HCT116 (cell line): ENCODE measurements around the gene SART3. TPM values are rescaled to one million over a fixed set of nuclear protein-coding genes. Genes with fewer than 3 reads are reported as not detected.

ENCODE experiments used
- ATAC-seq: fragments of 200-7000 bp; cut with Tn5 transposase; 2 replicates; pipeline ENCODE4 v1.9.1; 2020; ENCODE audit warnings: mild to moderate bottlenecking, moderate library complexity
- BruUV-seq: library from RNA; stranded (reverse); fragments of 400-500 nt; replicated peaks from 2 replicates; lab custom pipeline; 2021; lab: Mats Ljungman, UMichigan
- CTCF ChIA-PET: fragments of 300-600 bp; sonication (Branson Sonifier 250); formaldehyde crosslinking; loops from one replicate; lab custom pipeline; 2021; ENCODE audit warnings: antibody characterized with exemption; lab: Charles Lee
- POLR2A ChIA-PET: fragments of 300-600, 350-600 bp; sonication (Branson Sonifier 250); formaldehyde crosslinking; loops from one replicate; lab custom pipeline; 2021; ENCODE audit warnings: antibody characterized with exemption; lab: Charles Lee
- RAD21 ChIA-PET, 2 experiments: fragments of 300-600 bp; sonication (Branson Sonifier 250); formaldehyde crosslinking; loops; one replicate each; lab custom pipeline; 2023; ENCODE audit warnings: low total read pairs in 2 of 2; ENCODE audit not compliant: uncharacterized antibody in 2 of 2, unreplicated experiment in 2 of 2, low non-redundant PET in 1 of 2; lab: Charles Lee
- DNase-seq: peaks from one replicate; pipeline ENCODE4 v3.0.0-alpha.2; 2010; ENCODE audit warnings: low read depth, low spot score
- H2AFZ ChIP-seq: fragments of 200-600 bp; shearing (Covaris generic), sonication (generic); 2 replicates; pipeline ENCODE4 v1.6.1; 2017; ENCODE audit warnings: low read depth, mixed run types, mixed read lengths, antibody characterized with exemption, low read length; ENCODE audit not compliant: poor library complexity, severe bottlenecking
- H3K27ac ChIP-seq: 2 replicates; pipeline ENCODE4 v1.5.1; 2012; ENCODE audit warnings: low read depth, low read length
- H3K27me3 ChIP-seq: fragments of 200-600 bp; sonication (generic); 2 replicates; pipeline ENCODE4 v1.6.1; 2016; ENCODE audit warnings: mixed run types, low read length, mixed read lengths; ENCODE audit not compliant: insufficient read depth
- H3K36me3 ChIP-seq, 2 experiments: fragments of 200-500 bp in 1 of 2; fragments of 200-600 bp in 1 of 2; sonication (Bioruptor generic) in 1 of 2; sonication (generic) in 1 of 2; 2 replicates each; pipeline versions ENCODE4 v1.5.1 to v1.6.1; 2014 to 2016; ENCODE audit warnings: low read length in 2 of 2, inconsistent platforms in 1 of 2, mixed read lengths in 1 of 2, mixed run types in 1 of 2; ENCODE audit not compliant: insufficient read depth in 2 of 2, control insufficient read depth in 1 of 2
- H3K4me1 ChIP-seq, 2 experiments: fragments of 200-600 bp in 1 of 2; sonication (generic) in 1 of 2; 2 replicates each; pipeline versions ENCODE4 v1.5.1 to v1.6.1; 2012 to 2017; ENCODE audit warnings: low read length in 2 of 2, inconsistent platforms in 1 of 2, mild to moderate bottlenecking in 1 of 2, mixed read lengths in 1 of 2, mixed run types in 1 of 2, moderate library complexity in 1 of 2; ENCODE audit not compliant: insufficient read depth in 2 of 2, control insufficient read depth in 1 of 2
- H3K4me2 ChIP-seq: fragments of 200-600 bp; sonication (generic); 2 replicates; pipeline ENCODE4 v1.6.1; 2017; ENCODE audit warnings: mixed run types, low read length, mixed read lengths
- H3K4me3 ChIP-seq, 2 experiments: fragments of 200-600 bp in 1 of 2; sonication (generic) in 1 of 2; replicated peaks in 1 of 2; 2 replicates each; pipeline ENCODE4 v1.5.1; 2011 to 2016; ENCODE audit warnings: low read length in 2 of 2, control low read depth in 1 of 2, low read depth in 1 of 2, mild to moderate bottlenecking in 1 of 2, mixed read lengths in 1 of 2, mixed run types in 1 of 2
- H3K79me2 ChIP-seq: fragments of 200-600 bp; sonication (generic); 2 replicates; pipeline ENCODE4 v1.6.1; 2017; ENCODE audit warnings: mild to moderate bottlenecking, mixed run types, low read length, moderate library complexity, mixed read lengths; ENCODE audit not compliant: insufficient read depth
- H3K9ac ChIP-seq: fragments of 200-600 bp; sonication (generic); 2 replicates; pipeline ENCODE4 v1.6.1; 2016; ENCODE audit warnings: low read length, mixed read lengths
- H3K9me2 ChIP-seq: fragments of 200-600 bp; sonication (generic), shearing (Covaris generic); 2 replicates; pipeline ENCODE4 v1.6.1; 2017; ENCODE audit warnings: mixed run types, mild to moderate bottlenecking, moderate library complexity; ENCODE audit not compliant: insufficient read depth
- H3K9me3 ChIP-seq, 2 experiments: fragments of 200-500 bp in 1 of 2; fragments of 200-600 bp in 1 of 2; sonication (Bioruptor generic) in 1 of 2; sonication (generic) in 1 of 2; 2 replicates each; pipeline ENCODE4 v1.6.1; 2014 to 2017; ENCODE audit warnings: low read length in 2 of 2, mixed read lengths in 2 of 2, inconsistent platforms in 1 of 2, low read depth in 1 of 2, mild to moderate bottlenecking in 1 of 2, mixed run types in 1 of 2, moderate library complexity in 1 of 2; ENCODE audit not compliant: control insufficient read depth in 1 of 2, insufficient read depth in 1 of 2
- H4K20me1 ChIP-seq: fragments of 200-600 bp; sonication (generic), shearing (Covaris generic); 2 replicates; pipeline ENCODE4 v1.6.1; 2017; ENCODE audit warnings: mixed run types, mild to moderate bottlenecking, moderate library complexity; ENCODE audit not compliant: insufficient read depth
- EGR1 ChIP-seq: IDR thresholded peaks from 2 replicates; pipeline ENCODE4 v1.6.1; 2012; ENCODE audit warnings: low read depth
- ELF1 ChIP-seq: IDR thresholded peaks from 2 replicates; pipeline ENCODE4 v1.6.1; 2012; ENCODE audit warnings: low read depth, borderline replicate concordance
- EZH2 ChIP-seq: fragments of 200-600 bp; sonication (generic); IDR thresholded peaks from 2 replicates; pipeline ENCODE4 v1.6.1; 2017; ENCODE audit warnings: antibody characterized with exemption, mixed run types
- FOSL1 ChIP-seq: IDR thresholded peaks from 2 replicates; pipeline ENCODE4 v1.6.1; 2012; ENCODE audit warnings: low read depth
- JUND ChIP-seq: IDR thresholded peaks from 2 replicates; pipeline ENCODE4 v1.6.1; 2012
- POLR2A ChIP-seq: IDR thresholded peaks from 2 replicates; pipeline ENCODE4 v1.7.0; 2011; ENCODE audit warnings: borderline replicate concordance; ENCODE audit not compliant: insufficient read depth, insufficient read length; ENCODE audit errors: extremely low read depth
- POLR2AphosphoS5 ChIP-seq: IDR thresholded peaks from 2 replicates; pipeline ENCODE4 v1.6.1; 2011; ENCODE audit warnings: mild to moderate bottlenecking, low read depth, low read length, moderate library complexity
- RAD21 ChIP-seq: IDR thresholded peaks from 2 replicates; pipeline ENCODE4 v1.6.1; 2012; ENCODE audit warnings: low read depth, mild to moderate bottlenecking
- SIN3A ChIP-seq: IDR thresholded peaks from 2 replicates; pipeline ENCODE4 v1.6.1; 2012; ENCODE audit warnings: low read depth
- SP1 ChIP-seq: IDR thresholded peaks from 2 replicates; pipeline ENCODE4 v1.6.1; 2012; ENCODE audit warnings: low read depth
- TCF7L2 ChIP-seq: IDR thresholded peaks from 2 replicates; pipeline ENCODE4 v1.7.0; 2011; ENCODE audit warnings: borderline replicate concordance, inconsistent platforms; ENCODE audit not compliant: insufficient read depth, insufficient read length; ENCODE audit errors: extremely low read depth
- ZFX ChIP-seq: fragments of 450-650 bp; IDR thresholded peaks from 2 replicates; pipeline ENCODE4 v1.6.1; 2017
- intact Hi-C: fragments of 100-400 bp; cut with micrococcal nuclease; formaldehyde crosslinking; loops from 2 replicates; pipeline ENCODE4 v1.10.0; 2022
- total RNA-seq: library from RNA; stranded (reverse); gene quantifications from one replicate; pipeline ENCODE4 v1.2.1, GENCODE V29; 2021; ENCODE audit not compliant: unreplicated experiment
- TF ChIP-seq, protein P1 (sequence below): IDR thresholded peaks from 2 replicates; pipeline ENCODE4 v1.6.1; 2012; ENCODE audit warnings: low read depth
- TF ChIP-seq, protein P2 (sequence below): IDR thresholded peaks from 2 replicates; pipeline ENCODE4 v1.6.1; 2012

SART3 gene
- total RNA-seq, 1 experiment from 2014 or later: 76.1 TPM

- ChIA-PET RAD21 (interaction anchor here in 1 of 2 experiments (0.6 kb wide), 1 partner anchor 304 kb away, joined by 3 read pairs; no protein-coding TSS in a partner anchor), POLR2A (no interaction called here), CTCF (interaction anchor here (1.2 to 2.1 kb wide), 2 partner anchors 446 to 448 kb away, joined by 3 to 7 read pairs; no protein-coding TSS in a partner anchor)
- no peak for DNase-seq
- Histone ChIP-seq H3K4me1 (peaks cover 0 to 11% of the 10 kb centered on the region in 2 experiments; a peak in 2 of 4 replicates), H2AFZ (no peak overlapping the region), H3K79me2 (no peaks in the 10 kb centered on the region), H3K9me2 (no peaks in the 10 kb centered on the region), H3K9ac (no peak overlapping the region), H3K36me3 (no peaks in the 10 kb centered on the region), H3K4me3 (no peak overlapping the region), H3K4me2 (no peak overlapping the region), H4K20me1 (no peaks in the 10 kb centered on the region), H3K9me3 (no peaks in the 10 kb centered on the region), H3K27ac (no peak overlapping the region), H3K27me3 (no peaks in the 10 kb centered on the region)
- intact Hi-C loops: loop anchor here (5.0 kb wide), 1 partner anchor 594 kb away; no protein-coding TSS in a partner anchor
- TF ChIP-seq FOSL1 (no peak), EZH2 (no peak), ELF1 (no peak), ZFX (no peak), POLR2AphosphoS5 (no peak), SP1 (no peak), JUND (no peak), POLR2A (no peak), SIN3A (no peak), TCF7L2 (no peak), EGR1 (no peak), RAD21 (no peak)
- TF ChIP-seq, protein P1, sequence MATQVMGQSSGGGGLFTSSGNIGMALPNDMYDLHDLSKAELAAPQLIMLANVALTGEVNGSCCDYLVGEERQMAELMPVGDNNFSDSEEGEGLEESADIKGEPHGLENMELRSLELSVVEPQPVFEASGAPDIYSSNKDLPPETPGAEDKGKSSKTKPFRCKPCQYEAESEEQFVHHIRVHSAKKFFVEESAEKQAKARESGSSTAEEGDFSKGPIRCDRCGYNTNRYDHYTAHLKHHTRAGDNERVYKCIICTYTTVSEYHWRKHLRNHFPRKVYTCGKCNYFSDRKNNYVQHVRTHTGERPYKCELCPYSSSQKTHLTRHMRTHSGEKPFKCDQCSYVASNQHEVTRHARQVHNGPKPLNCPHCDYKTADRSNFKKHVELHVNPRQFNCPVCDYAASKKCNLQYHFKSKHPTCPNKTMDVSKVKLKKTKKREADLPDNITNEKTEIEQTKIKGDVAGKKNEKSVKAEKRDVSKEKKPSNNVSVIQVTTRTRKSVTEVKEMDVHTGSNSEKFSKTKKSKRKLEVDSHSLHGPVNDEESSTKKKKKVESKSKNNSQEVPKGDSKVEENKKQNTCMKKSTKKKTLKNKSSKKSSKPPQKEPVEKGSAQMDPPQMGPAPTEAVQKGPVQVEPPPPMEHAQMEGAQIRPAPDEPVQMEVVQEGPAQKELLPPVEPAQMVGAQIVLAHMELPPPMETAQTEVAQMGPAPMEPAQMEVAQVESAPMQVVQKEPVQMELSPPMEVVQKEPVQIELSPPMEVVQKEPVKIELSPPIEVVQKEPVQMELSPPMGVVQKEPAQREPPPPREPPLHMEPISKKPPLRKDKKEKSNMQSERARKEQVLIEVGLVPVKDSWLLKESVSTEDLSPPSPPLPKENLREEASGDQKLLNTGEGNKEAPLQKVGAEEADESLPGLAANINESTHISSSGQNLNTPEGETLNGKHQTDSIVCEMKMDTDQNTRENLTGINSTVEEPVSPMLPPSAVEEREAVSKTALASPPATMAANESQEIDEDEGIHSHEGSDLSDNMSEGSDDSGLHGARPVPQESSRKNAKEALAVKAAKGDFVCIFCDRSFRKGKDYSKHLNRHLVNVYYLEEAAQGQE: no peak
- TF ChIP-seq, protein P2, sequence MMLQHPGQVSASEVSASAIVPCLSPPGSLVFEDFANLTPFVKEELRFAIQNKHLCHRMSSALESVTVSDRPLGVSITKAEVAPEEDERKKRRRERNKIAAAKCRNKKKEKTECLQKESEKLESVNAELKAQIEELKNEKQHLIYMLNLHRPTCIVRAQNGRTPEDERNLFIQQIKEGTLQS: no peak
- no TSS peak for BruUV-seq
- ATAC-seq: no peak
Measured at GRCh38 chr12:108510836-108511235, 50.1 kb downstream of the SART3 start.
